Measurements from ENCODE around the gene OR2T3.
"Not testable (repeated sequence)": the region's sequence is repeated elsewhere in the genome, so short reads cannot be mapped to it uniquely, and the experiment has no call there.

DNA sequence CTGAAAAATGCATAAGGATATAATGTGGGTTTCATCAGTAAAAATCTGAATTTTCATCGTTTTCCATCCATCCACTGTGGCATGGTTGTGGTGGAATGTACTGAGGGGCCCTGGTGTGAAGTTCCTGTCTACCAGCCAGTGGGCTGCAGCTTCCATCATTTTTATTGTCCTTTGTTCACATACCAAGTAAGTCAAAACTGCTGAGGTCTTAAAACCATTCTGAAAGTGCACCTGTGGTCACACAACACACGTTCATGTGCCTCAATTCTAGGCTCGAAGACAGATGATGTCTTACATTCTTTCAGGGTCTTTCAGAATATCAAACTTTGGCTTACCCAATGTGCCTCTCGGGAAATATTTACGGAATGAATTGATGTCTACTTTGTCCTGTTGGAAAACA lies 33.9 kb upstream of the OR2T3 start:
- not testable (repeated sequence) for TF ChIP-seq POLR2AphosphoS5 (IDR thresholded peaks at IDR 0.05; ENCODE audit: control insufficient read depth, insufficient read depth, low read depth, low read length); ZSCAN32 (CRISPR knock-in tag; IDR thresholded peaks at IDR 0.05); MAZ (CRISPR knock-in tag; conservative IDR thresholded peaks at IDR 0.05 in 1 of 2, IDR thresholded peaks at IDR 0.05 in 1 of 2); NFE2L1 (tag; IDR thresholded peaks at IDR 0.05; ENCODE audit: borderline replicate concordance, low read depth); POLR2A (conservative IDR thresholded peaks at IDR 0.05); GATAD2A (IDR thresholded peaks at IDR 0.05); CTCF (IDR thresholded peaks at IDR 0.05 in 2 of 3, conservative IDR thresholded peaks at IDR 0.05 in 1 of 3; ENCODE audit: insufficient read depth in 2 of 3, low read depth in 1 of 3, low read length in 3 of 3)
- TF ChIP-seq, protein P1, sequence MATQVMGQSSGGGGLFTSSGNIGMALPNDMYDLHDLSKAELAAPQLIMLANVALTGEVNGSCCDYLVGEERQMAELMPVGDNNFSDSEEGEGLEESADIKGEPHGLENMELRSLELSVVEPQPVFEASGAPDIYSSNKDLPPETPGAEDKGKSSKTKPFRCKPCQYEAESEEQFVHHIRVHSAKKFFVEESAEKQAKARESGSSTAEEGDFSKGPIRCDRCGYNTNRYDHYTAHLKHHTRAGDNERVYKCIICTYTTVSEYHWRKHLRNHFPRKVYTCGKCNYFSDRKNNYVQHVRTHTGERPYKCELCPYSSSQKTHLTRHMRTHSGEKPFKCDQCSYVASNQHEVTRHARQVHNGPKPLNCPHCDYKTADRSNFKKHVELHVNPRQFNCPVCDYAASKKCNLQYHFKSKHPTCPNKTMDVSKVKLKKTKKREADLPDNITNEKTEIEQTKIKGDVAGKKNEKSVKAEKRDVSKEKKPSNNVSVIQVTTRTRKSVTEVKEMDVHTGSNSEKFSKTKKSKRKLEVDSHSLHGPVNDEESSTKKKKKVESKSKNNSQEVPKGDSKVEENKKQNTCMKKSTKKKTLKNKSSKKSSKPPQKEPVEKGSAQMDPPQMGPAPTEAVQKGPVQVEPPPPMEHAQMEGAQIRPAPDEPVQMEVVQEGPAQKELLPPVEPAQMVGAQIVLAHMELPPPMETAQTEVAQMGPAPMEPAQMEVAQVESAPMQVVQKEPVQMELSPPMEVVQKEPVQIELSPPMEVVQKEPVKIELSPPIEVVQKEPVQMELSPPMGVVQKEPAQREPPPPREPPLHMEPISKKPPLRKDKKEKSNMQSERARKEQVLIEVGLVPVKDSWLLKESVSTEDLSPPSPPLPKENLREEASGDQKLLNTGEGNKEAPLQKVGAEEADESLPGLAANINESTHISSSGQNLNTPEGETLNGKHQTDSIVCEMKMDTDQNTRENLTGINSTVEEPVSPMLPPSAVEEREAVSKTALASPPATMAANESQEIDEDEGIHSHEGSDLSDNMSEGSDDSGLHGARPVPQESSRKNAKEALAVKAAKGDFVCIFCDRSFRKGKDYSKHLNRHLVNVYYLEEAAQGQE (IDR thresholded peaks at IDR 0.05; ENCODE audit: borderline replicate concordance), result not testable (repeated sequence)
- TF ChIP-seq, protein P1 (CRISPR knock-in tag; IDR thresholded peaks at IDR 0.05; ENCODE audit: low read depth), result not testable (repeated sequence)
